ENCODE measurements around the gene SCN10A. TPM values are rescaled to one million over a fixed set of nuclear protein-coding genes. Genes with fewer than 3 reads are reported as not detected.

The SCN10A gene
- polyA plus RNA-seq, 3 donors: not detected

DNA sequence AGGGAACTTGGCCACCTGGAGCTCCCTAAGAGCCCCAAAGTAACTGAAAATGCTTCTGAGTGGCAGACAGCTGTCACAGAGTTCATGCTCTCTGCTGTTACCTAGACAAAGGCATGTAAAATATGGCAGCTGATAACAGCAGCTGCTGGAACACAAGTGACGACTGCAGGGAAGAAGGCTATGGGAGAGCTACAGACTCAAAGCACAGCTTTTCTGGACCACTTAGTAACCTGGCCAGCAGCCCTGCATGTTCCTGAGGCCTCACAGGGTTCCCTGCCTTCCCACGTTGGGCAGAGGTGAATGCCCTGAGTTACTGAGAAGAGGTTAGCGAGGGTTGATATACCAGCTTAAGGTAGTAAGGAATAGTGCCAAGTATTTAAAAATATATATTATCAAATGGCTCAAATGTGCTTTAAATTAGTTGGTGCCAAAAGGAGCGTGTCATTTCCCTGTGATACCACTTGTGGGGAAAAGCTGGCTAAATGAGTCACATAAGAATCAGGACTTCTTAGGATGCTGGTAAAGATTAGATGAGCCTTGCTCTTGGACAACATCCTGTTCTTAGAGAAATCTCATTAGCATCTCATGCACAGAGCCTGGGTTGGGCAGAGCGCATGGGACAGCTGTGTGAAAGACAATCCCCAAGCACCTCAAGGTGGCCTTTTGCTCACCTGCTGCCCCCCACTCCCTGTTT, 90.1 kb downstream of the SCN10A start:
- H3K27ac ChIP-seq (ENCODE audit: low read depth, low read length): no peak overlapping the region
- 51 to 68% (median 65%) methylated on average over 5 of the region's 5 CpGs for WGBS, 3 donors

DNA sequence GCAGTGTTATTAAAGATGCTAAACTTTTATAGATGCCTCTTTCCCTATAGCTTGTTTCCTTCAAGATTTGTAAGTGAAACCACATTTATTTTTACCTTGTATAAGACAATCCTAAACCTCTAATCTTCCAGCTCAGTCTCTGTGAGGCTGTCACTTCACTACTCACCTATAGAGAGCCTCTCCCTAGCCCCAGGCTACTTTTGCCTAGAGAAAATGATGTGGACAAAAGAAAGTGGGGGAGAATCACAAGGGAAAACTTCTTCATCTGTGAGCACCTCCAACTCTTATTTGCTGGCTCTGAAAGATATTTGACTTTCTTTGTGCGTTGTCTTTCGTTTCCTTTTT, 91.7 kb downstream of the SCN10A start:
- WGBS, 3 donors: 49 to 81% (median 59%) methylated on average over 2 of the region's 2 CpGs
- H3K27ac ChIP-seq (ENCODE audit: low read depth, low read length): no peak overlapping the region

DNA sequence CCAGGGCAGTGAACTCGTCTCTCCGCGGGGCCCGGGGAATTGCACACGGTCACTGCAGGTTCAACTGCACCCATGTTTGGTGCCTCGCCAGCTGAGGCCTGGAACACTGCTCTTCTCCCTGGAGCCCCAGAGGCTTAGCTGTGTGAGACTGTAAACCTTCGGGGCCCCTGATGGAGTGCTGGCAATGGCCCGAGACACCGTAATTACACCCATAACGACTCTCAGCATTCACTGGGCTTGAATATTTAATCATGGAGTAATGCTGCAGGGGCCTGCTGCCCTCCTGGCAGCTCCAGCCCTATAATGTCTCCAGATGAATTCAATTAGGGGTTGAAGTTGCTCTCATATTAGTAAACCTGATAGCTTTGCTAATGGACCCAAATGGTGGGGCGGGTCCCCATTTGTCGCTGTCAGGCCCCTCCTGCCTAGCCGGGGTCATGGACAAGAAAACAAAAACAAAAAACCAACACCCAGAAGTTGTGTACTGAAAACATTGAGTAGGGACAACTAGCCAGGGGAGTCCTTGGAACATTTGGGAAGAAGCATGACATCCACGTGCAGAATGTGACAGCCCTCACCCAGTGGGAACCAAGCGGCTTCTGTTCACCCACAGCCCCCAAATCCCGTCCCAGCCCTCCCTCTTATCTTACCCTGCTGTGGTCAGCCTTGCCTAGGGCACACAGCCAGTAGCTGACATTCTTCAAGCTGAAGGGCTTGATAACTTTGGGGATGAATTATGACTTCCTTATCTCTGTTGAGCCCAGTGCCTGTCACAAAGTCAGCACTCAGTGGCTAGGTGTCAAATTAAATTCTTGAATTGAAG, 92.2 kb downstream of the SCN10A start:
- WGBS, 3 donors: 51 to 56% (median 56%) methylated on average over 16 of the region's 16 CpGs
- H3K27ac ChIP-seq (ENCODE audit: low read depth, low read length): no peak overlapping the region

DNA sequence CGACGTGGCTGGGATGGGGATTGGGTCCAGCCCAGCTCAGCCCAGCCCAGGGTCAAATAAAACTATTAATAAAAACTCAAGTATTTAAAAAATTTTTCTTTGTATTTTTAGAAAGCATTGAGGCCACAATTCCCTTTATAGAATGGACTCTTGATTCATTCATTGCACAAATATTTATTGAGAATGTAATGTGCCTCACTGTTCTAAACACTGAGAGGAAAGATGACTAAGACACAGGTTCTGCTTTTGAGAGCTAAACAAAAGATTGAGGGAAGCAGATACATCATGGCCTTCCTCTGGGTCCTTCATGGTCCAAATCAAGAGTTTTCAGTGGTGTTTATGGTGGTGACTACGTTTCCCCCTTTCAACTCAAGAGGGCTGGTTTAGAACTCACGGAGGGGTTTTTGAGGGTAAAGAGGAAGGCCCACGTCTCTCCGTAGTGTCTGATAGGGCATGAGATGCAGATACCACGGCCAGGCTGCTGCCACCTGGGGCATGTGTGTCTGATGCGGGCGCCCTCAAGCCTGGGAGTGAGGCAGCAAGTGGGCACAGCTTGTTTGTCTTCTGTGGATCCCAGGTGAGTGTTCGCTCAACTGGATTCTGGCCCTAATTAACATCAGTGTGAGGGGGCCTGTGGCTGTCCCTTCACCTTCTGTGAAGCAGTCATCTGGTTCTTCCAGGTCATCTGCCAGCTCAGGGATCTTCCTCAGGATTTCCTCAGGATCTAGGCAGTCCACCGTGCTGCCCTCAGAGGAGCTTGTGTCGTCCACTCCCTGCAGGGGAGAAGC, 93.0 kb downstream of the SCN10A start:
- no peak overlapping the region for H3K27ac ChIP-seq (ENCODE audit: low read depth, low read length)
- 72 to 77% (median 77%) methylated on average over 12 of the region's 12 CpGs for WGBS, 3 donors

DNA sequence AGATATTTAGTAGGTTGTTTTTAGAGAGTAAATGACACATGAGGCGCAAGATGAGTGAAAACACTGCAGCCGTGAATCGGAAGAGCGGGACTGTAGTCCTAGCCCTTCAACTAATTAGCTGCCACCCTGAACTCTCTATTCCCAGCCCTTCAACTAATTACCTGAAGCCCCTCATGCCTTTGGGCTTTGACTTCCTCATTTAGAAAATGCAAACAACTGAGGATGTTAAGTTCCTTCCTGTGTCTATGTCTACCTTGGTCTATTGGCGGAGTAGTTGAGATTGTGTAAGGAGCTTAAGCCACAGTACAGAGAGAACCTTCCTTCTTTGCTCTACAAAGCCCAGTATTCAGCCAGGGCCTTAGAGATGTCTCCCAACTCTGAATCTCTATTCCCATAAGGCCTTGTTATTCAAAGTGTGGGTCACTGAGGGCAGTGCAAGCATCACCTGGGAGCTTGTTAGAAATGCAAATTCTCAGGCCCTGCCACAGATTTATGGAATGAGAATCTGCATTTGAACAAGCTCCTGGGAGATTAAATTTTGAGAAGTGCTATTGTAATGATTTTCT, 94.7 kb downstream of the SCN10A start:
- 84 to 91% (median 85%) methylated on average over 5 of the region's 5 CpGs for WGBS, 3 donors
- H3K27ac ChIP-seq (ENCODE audit: low read depth, low read length): no peak overlapping the region

DNA sequence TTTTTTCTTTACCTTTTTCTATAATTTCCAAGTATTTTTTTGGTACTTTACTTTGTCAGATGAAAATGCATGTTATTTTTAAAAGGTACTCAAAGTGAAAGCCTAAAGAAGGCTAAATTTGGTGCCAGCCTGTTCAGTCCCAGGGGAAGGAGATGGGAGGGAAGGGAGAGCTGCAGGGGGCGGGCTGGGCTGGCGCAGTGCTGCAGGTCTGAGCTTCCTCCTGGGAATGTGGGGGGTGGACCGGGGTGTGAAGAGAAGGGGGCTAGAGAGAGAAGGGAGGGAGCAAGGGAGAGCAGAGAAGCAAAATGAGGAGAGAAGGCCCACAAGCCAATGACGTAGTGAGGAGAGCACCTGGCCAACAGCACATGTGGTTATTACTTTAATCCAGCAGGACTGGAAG, 95.6 kb downstream of the SCN10A start:
- 49 to 68% (median 64%) methylated on average over 4 of the region's 4 CpGs for whole genome bisulfite sequencing, 3 donors
- no peak overlapping the region for H3K27ac ChIP-seq (ENCODE audit: low read depth, low read length)

DNA sequence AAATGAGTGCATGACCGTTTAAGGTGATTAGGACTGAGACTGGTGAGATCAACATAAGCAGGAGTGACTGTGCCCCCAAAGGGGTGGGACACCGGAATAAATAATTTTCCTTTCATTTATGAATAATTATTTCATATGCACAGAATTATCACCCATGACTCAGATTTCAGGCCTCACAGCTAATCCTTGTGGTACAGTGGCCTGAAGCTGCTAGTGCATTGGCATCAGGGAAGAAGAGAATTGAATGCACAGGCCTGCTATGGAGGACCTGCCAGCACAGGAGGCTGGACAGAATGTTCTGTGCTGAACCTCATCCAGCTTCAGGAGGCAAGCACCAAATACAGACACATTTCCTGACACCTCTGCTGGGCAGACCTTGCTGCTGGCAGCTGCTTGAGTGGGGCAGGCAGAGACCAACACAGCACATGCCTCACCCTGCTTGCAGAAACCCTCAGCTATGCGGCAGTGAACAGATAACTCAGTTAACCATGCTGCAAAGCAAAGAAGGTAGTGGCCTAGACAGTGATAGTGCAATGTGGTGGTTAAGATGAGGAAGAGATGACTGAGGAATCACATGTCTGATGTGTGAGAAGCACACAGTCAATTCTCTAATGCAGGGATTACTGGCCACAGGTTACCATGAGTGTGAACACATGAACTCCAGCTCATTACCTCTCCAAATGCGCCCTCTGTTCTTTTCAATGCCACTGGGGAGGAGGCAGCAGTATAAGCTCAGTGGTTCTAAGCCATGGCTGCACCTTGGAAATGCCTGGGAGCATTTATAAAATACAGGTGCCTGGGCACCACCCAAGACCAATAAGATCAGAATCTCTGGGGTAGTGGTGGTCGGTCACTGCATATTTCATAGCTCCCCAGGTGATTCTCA, 98.4 kb downstream of the SCN10A start:
- no peak overlapping the region for H3K27ac ChIP-seq (ENCODE audit: low read depth, low read length)
- WGBS, 3 donors: 75 to 88% (median 87%) methylated on average over 5 of the region's 5 CpGs

DNA sequence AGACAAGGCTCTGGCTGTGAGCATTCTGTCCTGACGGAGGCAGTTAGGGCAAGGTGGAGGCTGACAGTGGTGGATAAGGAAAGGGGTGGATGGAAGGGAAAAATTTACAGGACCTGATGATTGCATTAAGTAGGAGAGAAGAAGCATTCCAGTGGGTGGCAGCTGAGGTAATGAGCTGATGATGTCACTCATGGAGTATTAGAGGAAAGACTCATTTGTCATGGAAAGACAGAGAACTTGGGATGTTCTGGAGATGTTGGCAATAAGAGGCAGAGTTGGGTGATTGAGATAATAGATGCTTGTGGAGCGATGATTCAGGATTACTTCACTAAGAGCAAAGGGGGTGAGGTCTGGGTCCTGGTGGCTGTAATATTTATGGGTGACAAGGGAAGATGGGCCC, 102.9 kb downstream of the SCN10A start:
- WGBS, 3 donors: 79 to 88% (median 84%) methylated on average over 2 of the region's 2 CpGs
- H3K27ac ChIP-seq (ENCODE audit: low read depth, low read length): no peak overlapping the region

DNA sequence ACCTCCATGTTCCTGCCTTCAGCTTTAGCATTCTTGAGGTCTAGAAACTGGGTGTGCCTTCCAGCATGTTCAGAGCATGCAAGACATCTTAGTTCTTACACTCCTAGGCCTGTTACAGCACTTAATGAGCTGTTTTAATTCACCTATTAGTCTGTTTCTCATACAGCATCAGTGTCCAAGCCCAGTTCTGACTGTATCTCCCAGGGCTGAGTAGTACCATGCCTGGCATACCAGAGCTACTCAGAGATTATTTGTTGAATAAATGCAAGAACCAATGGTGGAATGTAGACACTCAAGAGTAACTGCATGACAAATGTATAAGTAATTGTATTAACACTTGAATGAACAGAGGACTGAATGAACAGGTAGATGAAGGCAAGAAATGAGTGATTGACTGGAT, 104.7 kb downstream of the SCN10A start:
- H3K27ac ChIP-seq (ENCODE audit: low read depth, low read length): no peak overlapping the region

DNA sequence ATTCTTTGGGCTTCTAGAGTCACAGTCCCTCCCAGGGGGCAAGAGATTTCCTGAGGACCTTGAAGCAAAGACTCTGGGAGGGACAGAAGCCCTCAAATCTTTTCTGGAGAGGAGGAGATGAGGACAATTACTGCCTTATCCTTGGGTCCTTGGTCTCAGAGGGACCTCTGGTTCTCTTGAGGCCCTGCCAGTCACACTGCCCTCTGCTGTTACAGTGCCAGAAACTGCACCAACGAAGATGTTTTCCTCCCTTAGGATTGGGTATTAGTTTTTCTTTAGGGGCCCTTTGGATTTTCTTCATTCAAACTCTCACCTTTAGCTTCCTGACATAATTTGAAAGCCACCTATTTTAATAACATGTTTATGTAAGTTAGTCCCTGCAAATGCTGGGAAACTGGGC, 108.3 kb downstream of the SCN10A start:
- no peak overlapping the region for H3K27ac ChIP-seq (ENCODE audit: low read depth, low read length)
- 8 to 19% (median 9%) methylated on average over 1 of the region's 1 CpG for WGBS, 3 donors

DNA sequence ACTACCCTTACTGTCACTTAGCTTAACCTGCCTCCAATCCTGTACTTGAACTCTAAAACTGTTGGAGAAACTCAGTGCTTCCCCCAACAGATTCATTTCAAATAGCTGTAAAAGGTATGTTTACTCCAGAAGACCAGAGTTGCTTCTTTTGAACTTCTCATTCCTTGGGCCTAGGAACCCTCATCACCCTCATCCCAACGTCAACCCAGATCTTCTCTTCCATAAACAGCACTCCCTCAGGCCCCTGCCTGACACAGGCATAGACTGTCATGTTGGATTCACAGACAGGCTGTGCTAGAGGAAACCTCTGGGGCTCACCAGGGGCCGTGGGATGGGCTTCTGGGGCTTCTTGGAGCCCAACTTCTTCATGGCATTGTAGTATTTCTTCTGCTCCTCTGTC, 109.1 kb downstream of the SCN10A start:
- 54 to 68% (median 65%) methylated on average over 2 of the region's 2 CpGs for WGBS, 3 donors
- H3K27ac ChIP-seq (ENCODE audit: low read depth, low read length): no peak overlapping the region

DNA sequence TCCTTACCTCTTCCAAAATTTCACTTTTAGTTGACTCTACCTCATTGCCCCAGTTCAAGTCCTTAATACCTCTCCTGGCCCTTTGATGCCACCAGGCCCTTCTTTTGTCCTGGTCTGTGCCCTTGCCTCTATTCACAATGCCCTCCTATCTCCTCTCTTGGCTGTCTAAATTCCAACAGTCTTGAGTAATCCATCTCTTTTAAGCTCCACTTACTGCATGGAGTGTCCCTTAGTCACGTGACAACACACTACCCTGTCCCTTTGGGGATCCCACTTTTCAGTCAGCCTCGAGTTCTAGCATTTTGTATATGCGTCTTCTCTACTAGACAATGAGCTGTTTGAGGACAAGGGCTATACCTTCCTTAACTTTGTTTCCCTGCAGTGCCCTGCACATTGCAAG, 113.8 kb downstream of the SCN10A start:
- no peak overlapping the region for H3K27ac ChIP-seq (ENCODE audit: low read depth, low read length)
- 71 to 88% (median 86%) methylated on average over 3 of the region's 3 CpGs for WGBS, 3 donors

DNA sequence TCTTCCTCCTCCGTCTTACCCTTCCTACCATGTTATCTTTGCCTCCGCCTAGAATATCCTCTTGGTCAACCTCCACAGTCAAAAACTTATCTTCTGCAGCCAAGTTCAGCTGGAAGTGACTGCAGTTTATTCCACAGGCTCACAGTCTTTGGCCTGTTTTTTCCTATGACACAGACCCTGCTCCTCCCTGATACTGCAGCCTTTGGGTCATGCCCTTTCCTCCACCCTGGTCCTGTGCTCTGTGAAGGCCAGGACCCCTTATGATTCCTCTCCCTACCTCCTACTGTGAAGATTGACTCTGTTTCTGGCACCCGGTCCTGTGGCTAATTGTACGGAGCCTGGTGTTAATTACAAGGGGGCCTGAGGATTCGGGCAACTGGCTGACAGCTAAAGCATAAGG, 117.3 kb downstream of the SCN10A start:
- H3K27ac ChIP-seq (ENCODE audit: low read depth, low read length): no peak overlapping the region
- WGBS, 3 donors: 76 to 87% (median 77%) methylated on average over 5 of the region's 5 CpGs

DNA sequence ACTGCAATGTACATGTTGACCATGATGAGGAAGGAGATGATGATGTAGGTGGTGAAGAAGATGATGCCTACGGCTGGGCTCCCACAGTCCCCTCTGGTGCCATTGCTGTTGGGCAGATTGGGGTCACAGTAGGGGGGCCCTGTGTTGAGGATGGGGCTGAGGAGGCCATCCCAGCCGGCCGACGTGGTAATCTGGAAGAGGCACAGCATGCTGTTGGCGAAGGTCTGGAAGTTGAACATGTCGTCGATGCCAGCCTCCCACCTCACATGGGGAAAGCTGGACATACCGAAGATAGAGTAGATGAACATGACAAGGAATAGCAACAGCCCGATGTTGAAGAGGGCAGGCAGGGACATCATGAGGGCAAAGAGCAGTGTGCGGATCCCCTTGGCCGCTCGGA, 118.0 kb downstream of the SCN10A start:
- 91 to 96% (median 95%) methylated on average over 12 of the region's 12 CpGs for WGBS, 3 donors
- no peak overlapping the region for H3K27ac ChIP-seq (ENCODE audit: low read depth, low read length)

DNA sequence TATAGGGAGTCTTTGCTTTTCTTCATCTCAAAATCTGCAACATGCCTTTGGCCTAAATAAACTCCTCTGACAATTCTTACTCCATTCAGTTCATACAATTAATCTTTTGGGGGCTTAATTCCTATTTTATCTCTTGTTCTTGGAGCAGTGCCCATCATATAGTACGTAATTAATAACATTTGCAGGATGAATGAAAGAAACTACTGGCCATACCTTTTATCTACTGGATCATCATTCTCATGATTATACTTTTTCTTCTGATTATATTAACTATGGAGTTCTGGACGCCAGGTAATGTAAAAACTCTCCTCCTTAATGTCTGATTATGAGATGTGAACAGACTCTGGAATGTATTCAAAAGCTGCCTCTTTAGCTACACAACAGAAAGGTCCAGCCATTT, 120.0 kb downstream of the SCN10A start:
- 52 to 76% (median 72%) methylated on average over 2 of the region's 2 CpGs for WGBS, 3 donors
- no peak overlapping the region for H3K27ac ChIP-seq (ENCODE audit: low read depth, low read length)

DNA sequence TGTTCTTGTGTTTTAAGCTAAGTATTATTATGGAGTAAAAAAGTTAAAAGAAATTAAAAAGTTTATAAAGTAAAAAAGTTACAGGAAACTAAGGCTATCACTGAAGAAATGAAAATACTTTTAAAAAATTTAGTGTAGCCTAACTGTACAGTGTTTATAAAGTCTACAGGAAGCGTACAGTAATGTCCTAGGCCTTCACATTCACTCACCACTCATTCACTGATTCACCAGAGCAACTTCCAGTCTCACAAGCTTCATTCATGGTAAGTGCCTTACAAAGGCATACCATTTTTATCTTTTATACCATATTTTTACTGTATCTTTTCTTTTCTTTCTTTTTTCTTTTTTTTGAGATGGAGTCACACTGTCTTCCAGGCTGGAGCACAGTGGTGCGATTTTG, 125.8 kb downstream of the SCN10A start:
- H3K27ac ChIP-seq (ENCODE audit: low read depth, low read length): no peak overlapping the region
- 73 to 93% (median 73%) methylated on average over 2 of the region's 2 CpGs for WGBS, 3 donors

DNA sequence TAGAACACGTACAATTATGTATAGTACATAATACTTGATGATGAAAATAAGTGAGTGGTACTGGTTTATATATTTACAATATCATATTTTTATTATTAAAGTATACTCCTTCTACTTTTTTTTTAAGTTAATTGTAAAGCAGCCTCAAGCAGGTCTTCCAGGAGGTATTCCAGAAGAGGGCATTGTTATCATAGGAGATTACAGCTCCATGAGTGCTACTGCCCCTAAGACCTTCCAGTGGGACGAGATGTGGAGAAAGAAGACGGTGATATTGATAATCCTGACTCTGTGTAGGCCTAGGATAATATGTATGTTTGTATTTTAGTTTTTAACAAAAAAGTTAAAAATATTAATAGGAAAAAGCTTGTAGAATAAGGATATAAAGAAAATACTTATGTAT, 126.2 kb downstream of the SCN10A start:
- H3K27ac ChIP-seq (ENCODE audit: low read depth, low read length): no peak overlapping the region
- 72 to 85% (median 82%) methylated on average over 3 of the region's 3 CpGs for WGBS, 3 donors

DNA sequence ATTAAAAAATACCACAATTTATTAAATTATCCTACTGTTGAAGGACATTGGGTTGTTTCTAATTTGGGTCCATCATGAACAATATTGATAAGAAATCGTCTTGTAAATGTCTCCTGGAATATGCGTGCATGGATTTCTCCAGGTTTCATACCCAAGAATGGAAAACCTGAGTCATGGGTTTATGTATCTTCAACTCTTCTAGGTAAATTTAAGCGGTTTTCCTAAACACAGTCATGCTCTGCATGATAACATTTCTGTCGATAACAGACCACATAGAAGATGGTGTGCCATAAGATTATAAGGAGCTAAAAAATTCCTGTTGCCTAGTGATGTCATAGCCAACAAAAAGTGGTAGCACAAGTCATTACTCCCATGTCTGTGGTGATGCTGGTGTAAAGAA, 126.7 kb downstream of the SCN10A start:
- no peak overlapping the region for H3K27ac ChIP-seq (ENCODE audit: low read depth, low read length)
- WGBS, 3 donors: 87 to 93% (median 88%) methylated on average over 4 of the region's 4 CpGs

Data from adipose tissue (tissue), 3 donors.